Transverse colon (tissue), 3 donors: ENCODE results near the gene DOCK10.

Experiments
- EP300 ChIP-seq: sonication (generic); formaldehyde crosslinking; IDR thresholded peaks from one replicate; pipeline ENCODE4 v1.6.1; 2017; ENCODE audit warnings: antibody characterized with exemption, low read depth
- TF ChIP-seq, protein P1 (sequence below), 5 experiments: fragments of 200-600 bp in 3 of 5; fragments of 450-650 bp in 2 of 5; sonication (generic) in 3 of 5; IDR thresholded peaks; 1 replicate in 2 of 5; 2 replicates in 3 of 5; pipeline ENCODE4 v1.5.1; 2016 to 2017; ENCODE audit warnings: antibody characterized with exemption in 5 of 5, inconsistent platforms in 3 of 5, mild to moderate bottlenecking in 2 of 5, moderate library complexity in 1 of 5

DNA sequence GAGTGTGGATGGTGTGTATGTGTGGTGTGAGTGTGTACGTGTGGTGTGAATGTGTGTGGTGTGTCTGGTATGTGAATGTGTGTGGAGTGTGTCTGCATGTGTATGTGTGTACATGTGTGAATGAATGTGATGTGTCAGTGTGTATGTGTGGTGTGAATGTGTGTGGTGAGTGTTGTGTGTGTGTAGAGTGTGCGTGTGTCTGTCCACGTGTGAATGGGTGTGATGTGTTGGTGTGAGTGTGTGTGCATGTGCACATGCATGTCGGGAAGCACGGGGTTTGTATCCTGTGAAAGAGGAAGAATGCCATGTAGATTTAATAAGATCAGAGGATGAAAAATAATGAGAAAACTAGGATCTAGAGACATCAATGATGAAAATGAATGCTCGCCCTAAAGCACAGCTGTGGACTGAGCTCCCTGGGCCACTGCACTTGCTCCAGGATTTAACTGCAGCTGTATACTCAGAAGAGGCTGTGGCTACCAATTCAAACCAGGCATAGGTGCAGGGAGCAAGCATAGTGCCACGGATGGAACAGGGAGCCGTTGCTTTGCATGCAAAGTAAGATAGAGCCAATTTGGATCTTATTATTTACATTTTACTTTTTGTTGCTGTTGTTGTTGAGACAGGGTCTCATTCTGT, 122.7 kb downstream of the DOCK10 start:
- TF ChIP-seq, protein P1, sequence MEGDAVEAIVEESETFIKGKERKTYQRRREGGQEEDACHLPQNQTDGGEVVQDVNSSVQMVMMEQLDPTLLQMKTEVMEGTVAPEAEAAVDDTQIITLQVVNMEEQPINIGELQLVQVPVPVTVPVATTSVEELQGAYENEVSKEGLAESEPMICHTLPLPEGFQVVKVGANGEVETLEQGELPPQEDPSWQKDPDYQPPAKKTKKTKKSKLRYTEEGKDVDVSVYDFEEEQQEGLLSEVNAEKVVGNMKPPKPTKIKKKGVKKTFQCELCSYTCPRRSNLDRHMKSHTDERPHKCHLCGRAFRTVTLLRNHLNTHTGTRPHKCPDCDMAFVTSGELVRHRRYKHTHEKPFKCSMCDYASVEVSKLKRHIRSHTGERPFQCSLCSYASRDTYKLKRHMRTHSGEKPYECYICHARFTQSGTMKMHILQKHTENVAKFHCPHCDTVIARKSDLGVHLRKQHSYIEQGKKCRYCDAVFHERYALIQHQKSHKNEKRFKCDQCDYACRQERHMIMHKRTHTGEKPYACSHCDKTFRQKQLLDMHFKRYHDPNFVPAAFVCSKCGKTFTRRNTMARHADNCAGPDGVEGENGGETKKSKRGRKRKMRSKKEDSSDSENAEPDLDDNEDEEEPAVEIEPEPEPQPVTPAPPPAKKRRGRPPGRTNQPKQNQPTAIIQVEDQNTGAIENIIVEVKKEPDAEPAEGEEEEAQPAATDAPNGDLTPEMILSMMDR (IDR thresholded peaks at IDR 0.05) = no peak
- no peak for TF ChIP-seq EP300
